Measurements from ENCODE around the gene ARID1B.

GRCh38 chr6:156988276-156989158 is 211.3 kb downstream of the ARID1B start:
- TF ChIP-seq, protein P1, sequence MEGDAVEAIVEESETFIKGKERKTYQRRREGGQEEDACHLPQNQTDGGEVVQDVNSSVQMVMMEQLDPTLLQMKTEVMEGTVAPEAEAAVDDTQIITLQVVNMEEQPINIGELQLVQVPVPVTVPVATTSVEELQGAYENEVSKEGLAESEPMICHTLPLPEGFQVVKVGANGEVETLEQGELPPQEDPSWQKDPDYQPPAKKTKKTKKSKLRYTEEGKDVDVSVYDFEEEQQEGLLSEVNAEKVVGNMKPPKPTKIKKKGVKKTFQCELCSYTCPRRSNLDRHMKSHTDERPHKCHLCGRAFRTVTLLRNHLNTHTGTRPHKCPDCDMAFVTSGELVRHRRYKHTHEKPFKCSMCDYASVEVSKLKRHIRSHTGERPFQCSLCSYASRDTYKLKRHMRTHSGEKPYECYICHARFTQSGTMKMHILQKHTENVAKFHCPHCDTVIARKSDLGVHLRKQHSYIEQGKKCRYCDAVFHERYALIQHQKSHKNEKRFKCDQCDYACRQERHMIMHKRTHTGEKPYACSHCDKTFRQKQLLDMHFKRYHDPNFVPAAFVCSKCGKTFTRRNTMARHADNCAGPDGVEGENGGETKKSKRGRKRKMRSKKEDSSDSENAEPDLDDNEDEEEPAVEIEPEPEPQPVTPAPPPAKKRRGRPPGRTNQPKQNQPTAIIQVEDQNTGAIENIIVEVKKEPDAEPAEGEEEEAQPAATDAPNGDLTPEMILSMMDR (IDR thresholded peaks at IDR 0.05): no peak
- TF ChIP-seq POLR2A (IDR thresholded peaks at IDR 0.05): no peak
